Endothelial cell of coronary artery (primary cell): Measurements from ENCODE around the gene NUP98. TPM values are rescaled to one million over a fixed set of nuclear protein-coding genes. Genes with fewer than 3 reads are reported as not detected.

Experiments
- total RNA-seq: library from RNA; depleted of rRNA; stranded (reverse); fragments of >200 nt; gene quantifications from 2 replicates; pipeline ENCODE4 v1.2.3, GENCODE V29; 2014

Gene NUP98
- total RNA-seq: 84.2 and 90.6 TPM in 2 replicates

GRCh38 chr11:3797329-3798090 is at the start of gene NUP98:
NUP98 (minus strand) TSS chr11:3797554; CDS start chr11:3782117, 15,437 bp downstream.

GRCh38 chr11:3840870-3841425 is 43.6 kb upstream of the NUP98 start, which contains the start of gene RHOG:
RHOG (minus strand) TSS chr11:3840959; CDS start chr11:3828138, 12,821 bp downstream.

GRCh38 chr11:3807909-3808860 is 10.8 kb upstream of the NUP98 start, which contains the start of gene PGAP2:
PGAP2 (plus strand) TSS chr11:3808560; CDS start chr11:3811260, 2,700 bp downstream.

GRCh38 chr11:3671334-3672254 is 125.8 kb downstream of the NUP98 start, which contains the start of gene CHRNA10:
CHRNA10 (minus strand) TSS chr11:3671384; CDS start chr11:3671312, 72 bp downstream.

GRCh38 chr11:3644817-3645235 is 152.5 kb downstream of the NUP98 start, which contains the start of gene ART1:
ART1 (plus strand) TSS chr11:3645128; CDS start chr11:3659214, 14,086 bp downstream.

GRCh38 chr11:3641701-3642070 is 155.7 kb downstream of the NUP98 start, which contains the start of gene ART5:
ART5 (minus strand) TSS chr11:3641992; CDS start chr11:3641862, 130 bp downstream.

Other genes starting within 250 kb of the NUP98 start
- gene ART5, start 155.6 kb downstream of the NUP98 start, total RNA-seq: not detected in 2 replicates
- gene ART1, start 152.4 kb downstream of the NUP98 start, total RNA-seq: not detected in 2 replicates
- gene CHRNA10, start 126.2 kb downstream of the NUP98 start, total RNA-seq: 0.54 and 0.66 TPM in 2 replicates
- 7.2 and 9.5 TPM in 2 replicates for gene PGAP2, start 11.0 kb upstream of the NUP98 start, total RNA-seq
- gene RHOG, start 43.4 kb upstream of the NUP98 start, total RNA-seq: 10.7 and 15.6 TPM in 2 replicates
- gene STIM1, start 58.1 kb upstream of the NUP98 start, total RNA-seq: 17.5 and 31.4 TPM in 2 replicates